Loucy (cell line): Measurements from ENCODE around the gene FBRSL1.
"Not testable (repeated sequence)": the region's sequence is repeated elsewhere in the genome, so short reads cannot be mapped to it uniquely, and the experiment has no call there.

Experiments
- CTCF ChIP-seq: fragments of 200-600 bp; sonication (generic); conservative IDR thresholded peaks from 2 replicates; pipeline ENCODE4 v1.5.1; 2014; ENCODE audit warnings: mild to moderate bottlenecking, antibody characterized with exemption, low read length
- EZH2phosphoT487 ChIP-seq: fragments of 200-600 bp; IDR thresholded peaks from 2 replicates; pipeline ENCODE4 v1.6.1; 2018; ENCODE audit warnings: antibody characterized with exemption, mild to moderate bottlenecking, moderate library complexity, borderline replicate concordance

DNA sequence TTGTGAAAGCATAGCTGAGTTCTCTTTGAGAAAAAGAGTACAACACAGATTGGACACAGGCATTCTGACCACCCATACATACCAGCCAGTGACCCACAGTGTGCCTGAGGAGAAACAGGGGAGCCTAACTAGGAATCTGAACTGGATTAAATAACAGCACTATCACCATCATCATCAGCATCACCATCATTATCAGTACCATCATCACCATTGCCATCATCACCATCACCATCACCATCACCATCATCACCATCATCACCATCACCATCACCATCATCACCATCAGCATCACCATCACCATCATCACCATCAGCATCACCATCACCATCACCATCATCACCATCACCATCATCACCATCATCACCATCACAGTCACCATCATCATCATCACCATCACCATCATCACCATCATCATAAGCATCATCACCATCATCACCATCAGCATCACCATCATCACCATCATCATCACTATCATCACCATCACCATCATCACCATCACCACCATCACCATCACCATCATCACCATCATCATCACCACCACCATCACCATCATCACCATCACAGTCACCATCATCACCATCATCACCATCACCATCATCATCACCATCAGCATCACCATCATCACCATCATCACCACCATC is 26.5 kb upstream of the FBRSL1 start:
- not testable (repeated sequence) for TF ChIP-seq CTCF, EZH2phosphoT487
